Panc1 (cell line): ENCODE data around the gene PGPEP1. TPM values are rescaled to one million over a fixed set of nuclear protein-coding genes. Genes with fewer than 3 reads are reported as not detected.

Experiments
- ATAC-seq: fragments of 200-7000 bp; cut with Tn5 transposase; 2 replicates; pipeline ENCODE4 v1.9.1; 2020; ENCODE audit warnings: mild to moderate bottlenecking, moderate library complexity
- BruUV-seq: library from RNA; stranded (reverse); fragments of 400-500 nt; replicated peaks from 2 replicates; lab custom pipeline; 2021; lab: Mats Ljungman, UMichigan
- CTCF ChIA-PET: fragments of 300-600 bp; sonication (Branson Sonifier 250); formaldehyde crosslinking; loops from one replicate; lab custom pipeline; 2022; ENCODE audit warnings: antibody characterized with exemption; lab: Charles Lee
- POLR2A ChIA-PET: fragments of 300-600 bp; sonication (Branson Sonifier 250); formaldehyde crosslinking; loops from one replicate; lab custom pipeline; 2022; ENCODE audit warnings: antibody characterized with exemption; lab: Charles Lee
- DNase-seq: peaks from one replicate; pipeline ENCODE4 v3.0.0-alpha.2; 2010; ENCODE audit warnings: low read depth, low spot score
- H3K27ac ChIP-seq: 2 replicates; pipeline ENCODE4 v1.5.1; 2011; ENCODE audit warnings: mild to moderate bottlenecking, low read length, inconsistent platforms
- H3K27me3 ChIP-seq: fragments of 200-500 bp; sonication (Bioruptor generic); 2 replicates; pipeline ENCODE4 v1.6.0; 2014; ENCODE audit warnings: low read length, inconsistent platforms; ENCODE audit not compliant: control insufficient read depth, insufficient read depth
- H3K36me3 ChIP-seq: fragments of 200-500 bp; sonication (Bioruptor generic); 2 replicates; pipeline ENCODE4 v1.5.1; 2014; ENCODE audit warnings: inconsistent platforms, mild to moderate bottlenecking, low read length, moderate library complexity; ENCODE audit not compliant: control insufficient read depth, insufficient read depth
- H3K4me1 ChIP-seq: 2 replicates; pipeline ENCODE4 v1.5.1; 2011; ENCODE audit warnings: inconsistent platforms, mild to moderate bottlenecking, low read length, moderate library complexity; ENCODE audit not compliant: control insufficient read depth, insufficient read depth
- H3K4me3 ChIP-seq, 2 experiments: 2 replicates each; pipeline ENCODE4 v1.5.1; 2011 to 2012; ENCODE audit warnings: low read depth in 2 of 2, low read length in 2 of 2, mild to moderate bottlenecking in 2 of 2, inconsistent platforms in 1 of 2, moderate library complexity in 1 of 2
- H3K9me3 ChIP-seq: fragments of 200-500 bp; sonication (Bioruptor generic); 2 replicates; pipeline ENCODE4 v1.5.1; 2014; ENCODE audit warnings: low read depth, mild to moderate bottlenecking, inconsistent platforms, low read length, moderate library complexity; ENCODE audit not compliant: control insufficient read depth, insufficient read depth
- CTCF ChIP-seq: fragments of 450-650 bp; IDR thresholded peaks from 2 replicates; pipeline ENCODE4 v1.5.1; 2017; ENCODE audit warnings: mild to moderate bottlenecking
- POLR2AphosphoS5 ChIP-seq: IDR thresholded peaks from 2 replicates; pipeline ENCODE4 v1.6.1; 2012; ENCODE audit warnings: mild to moderate bottlenecking, low read depth, low read length, moderate library complexity
- REST ChIP-seq, 2 experiments: IDR thresholded peaks; 2 replicates each; pipeline ENCODE4 v1.6.1; 2011 to 2012; ENCODE audit warnings: low read depth in 2 of 2, control low read depth in 1 of 2, low read length in 1 of 2, mild to moderate bottlenecking in 1 of 2, moderate library complexity in 1 of 2; ENCODE audit not compliant: insufficient read depth in 1 of 2
- SIN3A ChIP-seq: IDR thresholded peaks from 2 replicates; pipeline ENCODE4 v1.6.1; 2012; ENCODE audit warnings: low read depth, mild to moderate bottlenecking, low read length, moderate library complexity, borderline replicate concordance; ENCODE audit not compliant: insufficient read depth
- TCF7L2 ChIP-seq: IDR thresholded peaks from 2 replicates; pipeline ENCODE4 v1.6.1; 2011; ENCODE audit warnings: mild to moderate bottlenecking, low read depth, low read length, inconsistent platforms
- in situ Hi-C: cut with HindIII; loops from 2 replicates; pipeline ENCODE4 v1.10.0; 2016; ENCODE audit warnings: low sequenced_read_pairs, low pct_unique_long_range_greater_than_20kb
- intact Hi-C: fragments of 100-400 bp; cut with micrococcal nuclease; formaldehyde crosslinking; loops from one replicate; pipeline ENCODE4 v1.10.0; 2022; ENCODE audit not compliant: unreplicated experiment
- total RNA-seq: library from RNA; stranded (reverse); gene quantifications from one replicate; pipeline ENCODE4 v1.2.1, GENCODE V29; 2021; ENCODE audit not compliant: unreplicated experiment

PGPEP1 gene
- total RNA-seq, 1 experiment from 2014 or later, result 36.3 TPM

- Histone ChIP-seq H3K4me3 (no peak overlapping the region), H3K27me3 (no peaks in the 10 kb centered on the region), H3K4me1 (peaks cover 42% of the 10 kb centered on the region), H3K36me3 (no peaks in the 10 kb centered on the region), H3K27ac (no peak overlapping the region), H3K9me3 (no peaks in the 10 kb centered on the region)
- intact Hi-C loops (no loop called here), in situ Hi-C loops (no loop called here)
- CTCF ChIA-PET, result no interaction called here
- TF ChIP-seq TCF7L2 (no peak), POLR2AphosphoS5 (no peak), CTCF (no peak), REST (IDR thresholded peaks at IDR 0.05; ENCODE audit: insufficient read depth in 1 of 2, low read depth in 2 of 2, low read length in 1 of 2) (no peak), SIN3A (no peak)
- no peak for ATAC-seq
- DNase-seq, result no peak
- BruUV-seq, result no TSS peak
- POLR2A ChIA-PET, result no interaction called here
Observed at GRCh38 chr19:18308948-18309325, 31.5 kb upstream of the PGPEP1 start.

GRCh38 chr19:18309525-18310064 is 30.8 kb upstream of the PGPEP1 start:
- no peak for DNase-seq
- no peak for ATAC-seq
- no peaks in the 10 kb centered on the region for H3K9me3 ChIP-seq
- TF ChIP-seq REST (IDR thresholded peaks at IDR 0.05; ENCODE audit: insufficient read depth in 1 of 2, low read depth in 2 of 2, low read length in 1 of 2), result no peak
- no peak for TF ChIP-seq CTCF
- TF ChIP-seq POLR2AphosphoS5, result no peak
- no peak for TF ChIP-seq TCF7L2
- no peak for TF ChIP-seq SIN3A
- H3K36me3 ChIP-seq, result no peaks in the 10 kb centered on the region
- POLR2A ChIA-PET, result no interaction called here
- in situ Hi-C loops, result no loop called here
- CTCF ChIA-PET, result no interaction called here
- no peak overlapping the region for H3K27ac ChIP-seq
- peaks cover 38% of the 10 kb centered on the region for H3K4me1 ChIP-seq
- BruUV-seq, result no TSS peak
- H3K4me3 ChIP-seq, result no peak overlapping the region
- intact Hi-C loops, result no loop called here
- H3K27me3 ChIP-seq, result no peaks in the 10 kb centered on the region
